OCI-LY1 (cell line): ENCODE measurements around the gene GPR42.

Experiments
- H2AFZ ChIP-seq: fragments of 200-600 bp; sonication (generic), shearing (Covaris generic); 2 replicates; pipeline ENCODE4 v1.6.0; 2014; ENCODE audit warnings: antibody characterized with exemption, mild to moderate bottlenecking, low read length
- H3F3A ChIP-seq: fragments of 200-600 bp; sonication (generic), shearing (Covaris generic); 2 replicates; pipeline ENCODE4 v1.6.0; 2014; ENCODE audit warnings: mild to moderate bottlenecking, antibody characterized with exemption, low read length, moderate library complexity; ENCODE audit not compliant: insufficient read depth
- H3K27ac ChIP-seq: fragments of 200-600 bp; sonication (generic); 2 replicates; pipeline ENCODE4 v1.5.1; 2014; ENCODE audit warnings: low read length, mixed run types, mild to moderate bottlenecking, low read depth; ENCODE audit not compliant: poor library complexity, severe bottlenecking
- H3K27me3 ChIP-seq: fragments of 200-600 bp; sonication (generic); 2 replicates; pipeline ENCODE4 v1.6.0; 2014; ENCODE audit warnings: antibody characterized with exemption, mild to moderate bottlenecking, low read length, moderate library complexity; ENCODE audit not compliant: insufficient read depth
- H3K36me3 ChIP-seq: fragments of 200-600 bp; sonication (generic); 2 replicates; pipeline ENCODE4 v1.6.1; 2014; ENCODE audit warnings: mild to moderate bottlenecking, antibody characterized with exemption, low read length, moderate library complexity, mixed read lengths; ENCODE audit not compliant: insufficient read depth
- H3K4me1 ChIP-seq: fragments of 200-600 bp; sonication (generic); 2 replicates; pipeline ENCODE4 v1.5.1; 2014; ENCODE audit warnings: mild to moderate bottlenecking, low read length, moderate library complexity; ENCODE audit not compliant: insufficient read depth, severe bottlenecking
- H3K4me2 ChIP-seq: fragments of 200-600 bp; sonication (generic), shearing (Covaris generic); 2 replicates; pipeline ENCODE4 v1.6.1; 2014; ENCODE audit warnings: low read length
- H3K4me3 ChIP-seq: fragments of 200-600 bp; sonication (generic); 2 replicates; pipeline ENCODE4 v1.5.1; 2014; ENCODE audit warnings: low read length, low read depth, mild to moderate bottlenecking, mixed read lengths; ENCODE audit not compliant: poor library complexity, severe bottlenecking
- H3K79me2 ChIP-seq: fragments of 200-600 bp; shearing (Covaris generic); 2 replicates; pipeline ENCODE4 v1.6.1; 2016; ENCODE audit warnings: mixed run types, low read length, mixed read lengths; ENCODE audit not compliant: insufficient read depth
- H3K9ac ChIP-seq: fragments of 200-600 bp; sonication (generic), shearing (Covaris generic); 2 replicates; pipeline ENCODE4 v1.6.1; 2014; ENCODE audit warnings: mild to moderate bottlenecking, low read length, mixed read lengths
- H3K9me2 ChIP-seq: fragments of 200-600 bp; sonication (generic), shearing (Covaris generic); 2 replicates; pipeline ENCODE4 v1.6.1; 2014; ENCODE audit warnings: low read depth, mild to moderate bottlenecking, low read length, mixed read lengths
- H3K9me3 ChIP-seq: fragments of 200-600 bp; shearing (Covaris generic); 2 replicates; pipeline ENCODE4 v1.6.1; 2014; ENCODE audit warnings: low read length, mixed read lengths
- H4K20me1 ChIP-seq: fragments of 200-600 bp; sonication (generic), shearing (Covaris generic); 2 replicates; pipeline ENCODE4 v1.6.0; 2016; ENCODE audit warnings: mild to moderate bottlenecking, low read length; ENCODE audit not compliant: insufficient read depth
- EZH2 ChIP-seq: fragments of 200-600 bp; sonication (generic), shearing (Covaris generic); IDR thresholded peaks from 2 replicates; pipeline ENCODE4 v1.8.0; 2017; ENCODE audit warnings: borderline replicate concordance, mixed run types, mild to moderate bottlenecking, antibody characterized with exemption, low read length, moderate library complexity, mixed read lengths
- TF ChIP-seq, protein P1 (sequence below): fragments of 200-600 bp; sonication (generic), shearing (Covaris generic); IDR thresholded peaks from 2 replicates; pipeline ENCODE4 v1.5.1; 2017; ENCODE audit warnings: mild to moderate bottlenecking, antibody characterized with exemption, low read length, moderate library complexity, mixed read lengths

The GPR42 gene

DNA sequence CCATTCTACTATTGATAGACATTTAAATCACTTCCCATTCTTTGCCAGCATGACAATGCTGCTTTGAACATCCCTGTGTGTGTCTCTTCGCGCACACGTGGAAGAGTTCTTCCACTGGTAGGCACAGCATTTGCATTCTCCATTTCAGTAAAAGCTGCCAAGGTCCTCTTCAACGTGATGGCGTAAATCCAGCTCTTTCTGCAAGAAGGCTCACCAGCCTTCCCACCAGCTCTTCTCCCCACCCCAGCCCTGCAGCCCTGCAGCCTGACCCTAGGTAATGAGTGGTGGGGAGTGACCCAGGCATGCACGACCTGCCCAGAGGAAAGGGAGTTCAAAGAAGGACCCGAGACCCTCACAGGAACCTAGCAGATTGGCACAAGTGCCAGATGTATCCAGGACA is 45.5 kb downstream of the GPR42 start:
- Histone ChIP-seq H3K9ac (no peak overlapping the region), H3K27me3 (peaks cover 11% of the 10 kb centered on the region; the same call in 1 of the 2 replicates), H3K79me2 (no peaks in the 10 kb centered on the region), H3F3A (no peaks in the 10 kb centered on the region), H3K27ac (no peak overlapping the region), H4K20me1 (no peaks in the 10 kb centered on the region), H3K4me1 (no peaks in the 10 kb centered on the region), H3K36me3 (no peaks in the 10 kb centered on the region), H3K4me2 (no peak overlapping the region), H3K4me3 (no peak overlapping the region), H3K9me3 (no peaks in the 10 kb centered on the region), H2AFZ (no peak overlapping the region), H3K9me2 (no peaks in the 10 kb centered on the region)
- TF ChIP-seq, protein P1, sequence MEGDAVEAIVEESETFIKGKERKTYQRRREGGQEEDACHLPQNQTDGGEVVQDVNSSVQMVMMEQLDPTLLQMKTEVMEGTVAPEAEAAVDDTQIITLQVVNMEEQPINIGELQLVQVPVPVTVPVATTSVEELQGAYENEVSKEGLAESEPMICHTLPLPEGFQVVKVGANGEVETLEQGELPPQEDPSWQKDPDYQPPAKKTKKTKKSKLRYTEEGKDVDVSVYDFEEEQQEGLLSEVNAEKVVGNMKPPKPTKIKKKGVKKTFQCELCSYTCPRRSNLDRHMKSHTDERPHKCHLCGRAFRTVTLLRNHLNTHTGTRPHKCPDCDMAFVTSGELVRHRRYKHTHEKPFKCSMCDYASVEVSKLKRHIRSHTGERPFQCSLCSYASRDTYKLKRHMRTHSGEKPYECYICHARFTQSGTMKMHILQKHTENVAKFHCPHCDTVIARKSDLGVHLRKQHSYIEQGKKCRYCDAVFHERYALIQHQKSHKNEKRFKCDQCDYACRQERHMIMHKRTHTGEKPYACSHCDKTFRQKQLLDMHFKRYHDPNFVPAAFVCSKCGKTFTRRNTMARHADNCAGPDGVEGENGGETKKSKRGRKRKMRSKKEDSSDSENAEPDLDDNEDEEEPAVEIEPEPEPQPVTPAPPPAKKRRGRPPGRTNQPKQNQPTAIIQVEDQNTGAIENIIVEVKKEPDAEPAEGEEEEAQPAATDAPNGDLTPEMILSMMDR: no peak
- no peak for TF ChIP-seq EZH2

- H3K36me3 ChIP-seq: no peaks in the 10 kb centered on the region
- no peaks in the 10 kb centered on the region for H3F3A ChIP-seq
- H3K9ac ChIP-seq: no peak overlapping the region
- H2AFZ ChIP-seq: no peak overlapping the region
- H3K4me1 ChIP-seq: no peaks in the 10 kb centered on the region
- peaks cover 11% of the 10 kb centered on the region; the same call in 1 of the 2 replicates for H3K27me3 ChIP-seq
- H3K27ac ChIP-seq: no peak overlapping the region
- no peaks in the 10 kb centered on the region for H3K79me2 ChIP-seq
- TF ChIP-seq, protein P1: no peak
- TF ChIP-seq EZH2: no peak
- H4K20me1 ChIP-seq: no peaks in the 10 kb centered on the region
- H3K9me3 ChIP-seq: no peaks in the 10 kb centered on the region
- no peak overlapping the region for H3K4me3 ChIP-seq
- H3K9me2 ChIP-seq: no peaks in the 10 kb centered on the region
- no peak overlapping the region for H3K4me2 ChIP-seq
Measured at GRCh38 chr19:35417278-35417677, 46.4 kb downstream of the GPR42 start.

GRCh38 chr19:35417713-35418534 is 47.1 kb downstream of the GPR42 start:
- no peaks in the 10 kb centered on the region for H3K9me2 ChIP-seq
- no peak overlapping the region for H3K4me2 ChIP-seq
- no peak overlapping the region for H3K27ac ChIP-seq
- H3K79me2 ChIP-seq: no peaks in the 10 kb centered on the region
- no peaks in the 10 kb centered on the region for H3F3A ChIP-seq
- H3K4me1 ChIP-seq: no peaks in the 10 kb centered on the region
- no peaks in the 10 kb centered on the region for H4K20me1 ChIP-seq
- peaks cover 6% of the 10 kb centered on the region; the same call in 1 of the 2 replicates for H3K27me3 ChIP-seq
- no peak overlapping the region for H3K4me3 ChIP-seq
- no peaks in the 10 kb centered on the region for H3K36me3 ChIP-seq
- no peak for TF ChIP-seq EZH2
- TF ChIP-seq, protein P1: no peak
- H3K9me3 ChIP-seq: no peaks in the 10 kb centered on the region
- no peak overlapping the region for H3K9ac ChIP-seq
- H2AFZ ChIP-seq: no peak overlapping the region
